Activated T-cell treated with anti-CD3 and anti-CD28 coated beads, Interleukin-2, amount 50 U/mL, for 72 hours (primary cell): ENCODE measurements around the gene UBC. TPM values are rescaled to one million over a fixed set of nuclear protein-coding genes. Genes with fewer than 3 reads are reported as not detected.
"Not testable (repeated sequence)": the region's sequence is repeated elsewhere in the genome, so short reads cannot be mapped to it uniquely, and the experiment has no call there.

Experiments
- ATAC-seq, 2 donors: fragments of 150-1000 bp; cut with Tn5 transposase; replicated peaks in 1 of 2; 2 replicates each; pipeline ENCODE4 v1.10.0; 2021; ENCODE audit warnings: moderate library complexity in 2 of 2, mild to moderate bottlenecking in 1 of 2
- DNase-seq, 2 donors: peaks; one replicate each; pipeline ENCODE4 v3.0.0; 2021 to 2022; ENCODE audit warnings: mixed read lengths in 1 of 2
- H3K27ac Mint-ChIP-seq: one replicate; pipeline ENCODE4 v1.8.0; 2022; ENCODE audit warnings: mild to moderate bottlenecking, moderate library complexity, mixed read lengths
- H3K27me3 Mint-ChIP-seq: one replicate; pipeline ENCODE4 v1.8.0; 2022; ENCODE audit warnings: low read depth, mixed read lengths
- H3K36me3 Mint-ChIP-seq, 2 donors: one replicate each; pipeline ENCODE4 v1.8.0; 2022; ENCODE audit warnings: mixed read lengths in 2 of 2, mild to moderate bottlenecking in 1 of 2; ENCODE audit not compliant: insufficient read depth in 2 of 2
- H3K4me1 Mint-ChIP-seq: one replicate; pipeline ENCODE4 v1.8.0; 2022; ENCODE audit warnings: low read depth, mixed read lengths
- H3K4me3 Mint-ChIP-seq, 2 donors: one replicate each; pipeline ENCODE4 v1.8.0; 2022; ENCODE audit warnings: mild to moderate bottlenecking in 2 of 2, mixed read lengths in 2 of 2, moderate library complexity in 2 of 2
- H3K9me3 Mint-ChIP-seq, 2 donors: one replicate each; pipeline ENCODE4 v1.8.0; 2022; ENCODE audit warnings: mixed read lengths in 2 of 2
- total RNA-seq, 2 donors: library from RNA; stranded (reverse); gene quantifications; one replicate each; pipeline ENCODE4 v1.2.3, GENCODE V29; 2022

The UBC gene
- total RNA-seq, 2 donors from 2014 or later = 1,002 to 1,182 TPM

GRCh38 chr12:124904306-124905098 lies 9.9 kb downstream of the UBC start:
- no peaks in the 10 kb centered on the region for H3K36me3 Mint-ChIP-seq
- H3K27me3 Mint-ChIP-seq = no peaks in the 10 kb centered on the region
- no peak overlapping the region for H3K27ac Mint-ChIP-seq
- H3K4me1 Mint-ChIP-seq = peaks cover 21% of the 10 kb centered on the region
- ATAC-seq = peak in 1 of 2 donors; percentile 16
- H3K9me3 Mint-ChIP-seq = no peaks in the 10 kb centered on the region
- no peak for DNase-seq
- H3K4me3 Mint-ChIP-seq = no peak overlapping the region

DNA sequence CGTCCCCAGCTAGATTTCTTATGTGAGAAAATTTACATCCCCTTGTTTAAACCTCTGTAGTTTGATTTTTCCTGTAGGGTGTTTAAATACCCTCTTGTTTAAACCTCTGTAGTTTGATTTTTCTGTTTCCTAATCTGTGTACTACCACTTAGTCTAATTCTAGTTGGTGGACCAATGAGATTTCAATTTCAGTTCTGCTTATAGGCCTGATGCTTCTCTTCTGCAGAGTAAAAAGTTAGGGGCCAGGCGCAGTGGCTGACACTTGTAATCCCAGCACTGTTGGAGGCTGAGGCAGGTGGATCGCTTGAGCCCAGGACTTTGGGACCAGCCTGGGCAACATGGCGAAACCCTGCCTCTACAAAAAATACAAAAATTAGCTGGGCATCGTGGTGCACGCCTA lies 11.5 kb downstream of the UBC start:
- Mint-ChIP-seq H3K36me3 (no peaks in the 10 kb centered on the region), H3K27ac (no peak overlapping the region), H3K27me3 (no peaks in the 10 kb centered on the region), H3K9me3 (no peaks in the 10 kb centered on the region), H3K4me3 (no peak overlapping the region), H3K4me1 (peaks cover 34% of the 10 kb centered on the region)
- ATAC-seq (no peak), DNase-seq (no peak)

DNA sequence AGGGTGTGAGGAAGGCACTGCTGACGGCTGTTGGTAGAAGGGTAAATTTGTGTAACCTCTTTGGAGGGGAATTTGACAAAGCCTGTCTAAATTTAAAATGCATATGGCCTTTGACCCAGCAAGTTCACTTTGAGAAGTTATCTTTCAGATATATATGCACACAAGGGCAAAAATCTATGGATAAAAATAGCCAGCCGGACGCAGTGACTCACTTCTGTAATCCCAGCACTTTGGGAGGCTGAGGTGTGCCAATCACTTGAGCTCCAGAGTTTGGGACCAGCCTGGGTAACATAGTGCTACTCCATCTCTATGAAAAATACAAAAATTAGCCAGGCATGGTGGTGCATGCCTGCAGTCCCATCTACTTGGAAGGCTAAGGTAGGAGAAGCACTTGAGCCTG lies 13.4 kb downstream of the UBC start:
- H3K4me3 Mint-ChIP-seq = no peak overlapping the region
- no peaks in the 10 kb centered on the region for H3K9me3 Mint-ChIP-seq
- H3K36me3 Mint-ChIP-seq = no peaks in the 10 kb centered on the region
- peaks cover 27% of the 10 kb centered on the region for H3K4me1 Mint-ChIP-seq
- H3K27me3 Mint-ChIP-seq = no peaks in the 10 kb centered on the region
- DNase-seq (no peak), ATAC-seq (no peak)
- no peak overlapping the region for H3K27ac Mint-ChIP-seq

DNA sequence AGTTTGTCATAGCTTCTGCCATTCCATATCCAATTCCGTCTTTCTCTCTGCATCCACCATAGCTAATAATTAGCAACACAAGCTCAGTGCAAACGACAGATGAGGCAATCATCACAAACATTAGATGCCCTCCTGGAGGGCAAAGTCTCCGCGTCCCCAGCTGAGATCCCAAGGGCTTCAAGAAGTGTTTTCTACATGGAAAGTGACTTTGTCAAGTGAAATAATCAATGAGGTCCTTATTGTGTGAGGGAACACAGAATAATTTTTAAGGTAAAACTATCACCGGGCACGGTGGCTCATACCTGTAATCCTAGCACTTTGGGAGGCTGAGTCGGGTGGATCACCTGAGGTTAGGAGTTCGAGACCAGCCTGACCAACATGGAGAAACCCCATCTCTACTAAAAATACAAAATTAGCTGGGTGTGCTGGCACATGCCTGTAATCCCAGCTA lies 14.1 kb downstream of the UBC start:
- not testable (repeated sequence) for H3K36me3 Mint-ChIP-seq, H3K9me3 Mint-ChIP-seq, H3K27me3 Mint-ChIP-seq, H3K4me3 Mint-ChIP-seq, H3K27ac Mint-ChIP-seq, ATAC-seq, DNase-seq
- peaks cover 22% of the 10 kb centered on the region for H3K4me1 Mint-ChIP-seq

GRCh38 chr12:124898923-124899294 lies 15.5 kb downstream of the UBC start:
- no peaks in the 10 kb centered on the region for H3K27me3 Mint-ChIP-seq
- DNase-seq = no peak
- H3K4me1 Mint-ChIP-seq = peaks cover 16% of the 10 kb centered on the region
- H3K4me3 Mint-ChIP-seq = peak overlapping the region; percentile 23 to 75
- no peaks in the 10 kb centered on the region for H3K9me3 Mint-ChIP-seq
- peak overlapping the region; percentile 4 for H3K27ac Mint-ChIP-seq
- ATAC-seq = no peak
- no peaks in the 10 kb centered on the region for H3K36me3 Mint-ChIP-seq

GRCh38 chr12:124898200-124898922 lies 16.1 kb downstream of the UBC start:
- Mint-ChIP-seq H3K9me3 (no peaks in the 10 kb centered on the region), H3K4me3 (peak overlapping the region; percentile 23 to 75), H3K36me3 (no peaks in the 10 kb centered on the region)

GRCh38 chr12:124896461-124896860 lies 18.0 kb downstream of the UBC start:
- no peak for DNase-seq
- Mint-ChIP-seq H3K9me3 (no peaks in the 10 kb centered on the region), H3K4me3 (no peak overlapping the region), H3K27me3 (no peaks in the 10 kb centered on the region), H3K4me1 (peaks cover 25% of the 10 kb centered on the region), H3K36me3 (no peaks in the 10 kb centered on the region), H3K27ac (no peak overlapping the region)
- ATAC-seq = no peak

More at GRCh38 chr12:124898200-124898922, 16.1 kb downstream of the UBC start:
- H3K27ac Mint-ChIP-seq = no peak overlapping the region
- peaks cover 22% of the 10 kb centered on the region for H3K4me1 Mint-ChIP-seq
- DNase-seq (peak; percentile 71 to 83), ATAC-seq (peak; percentile 81 to 86)
- H3K27me3 Mint-ChIP-seq = no peaks in the 10 kb centered on the region

- peak; percentile 36 to 77 for ATAC-seq
- peak overlapping the region; percentile 50 for H3K27ac Mint-ChIP-seq
- H3K4me3 Mint-ChIP-seq = no peak overlapping the region
- H3K36me3 Mint-ChIP-seq = no peaks in the 10 kb centered on the region
- H3K9me3 Mint-ChIP-seq = no peaks in the 10 kb centered on the region
- no peak for DNase-seq
- no peaks in the 10 kb centered on the region for H3K27me3 Mint-ChIP-seq
- H3K4me1 Mint-ChIP-seq = peaks cover 22% of the 10 kb centered on the region
Observed at GRCh38 chr12:124893792-124894516, 20.5 kb downstream of the UBC start.

GRCh38 chr12:124888260-124888659 lies 26.2 kb downstream of the UBC start:
- Mint-ChIP-seq H3K27ac (no peak overlapping the region), H3K9me3 (no peaks in the 10 kb centered on the region), H3K36me3 (no peaks in the 10 kb centered on the region), H3K27me3 (no peaks in the 10 kb centered on the region), H3K4me1 (peaks cover 2% of the 10 kb centered on the region), H3K4me3 (no peak overlapping the region)
- DNase-seq = no peak
- ATAC-seq = no peak

DNA sequence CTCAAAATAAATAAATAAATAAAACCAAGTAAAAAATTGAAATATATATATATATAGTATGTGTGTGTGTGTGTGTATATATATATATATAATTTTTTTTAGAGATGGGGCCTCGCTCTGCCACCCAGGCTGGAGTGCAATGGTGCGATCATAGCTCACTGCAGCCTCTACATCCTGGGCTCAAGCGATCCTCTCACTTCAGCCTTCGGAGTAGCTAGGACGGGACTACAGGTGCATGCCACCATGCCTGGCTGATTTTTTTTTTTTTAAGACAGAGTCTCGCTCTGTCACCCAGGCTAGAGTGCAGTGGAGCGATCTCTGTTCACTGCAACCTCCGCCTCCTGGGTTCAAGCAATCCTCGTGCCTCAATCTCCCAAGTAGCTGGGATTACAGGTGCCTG lies 26.7 kb downstream of the UBC start:
- not testable (repeated sequence) for DNase-seq, H3K4me1 Mint-ChIP-seq, H3K36me3 Mint-ChIP-seq, H3K4me3 Mint-ChIP-seq, ATAC-seq, H3K27me3 Mint-ChIP-seq, H3K9me3 Mint-ChIP-seq, H3K27ac Mint-ChIP-seq

GRCh38 chr12:124884587-124885438 lies 29.6 kb downstream of the UBC start:
- peaks cover 12% of the 10 kb centered on the region for H3K4me1 Mint-ChIP-seq
- DNase-seq (no peak), ATAC-seq (no peak)
- H3K9me3 Mint-ChIP-seq = no peaks in the 10 kb centered on the region
- H3K27me3 Mint-ChIP-seq = no peaks in the 10 kb centered on the region
- no peaks in the 10 kb centered on the region for H3K36me3 Mint-ChIP-seq
- H3K27ac Mint-ChIP-seq = no peak overlapping the region
- H3K4me3 Mint-ChIP-seq = no peak overlapping the region

DNA sequence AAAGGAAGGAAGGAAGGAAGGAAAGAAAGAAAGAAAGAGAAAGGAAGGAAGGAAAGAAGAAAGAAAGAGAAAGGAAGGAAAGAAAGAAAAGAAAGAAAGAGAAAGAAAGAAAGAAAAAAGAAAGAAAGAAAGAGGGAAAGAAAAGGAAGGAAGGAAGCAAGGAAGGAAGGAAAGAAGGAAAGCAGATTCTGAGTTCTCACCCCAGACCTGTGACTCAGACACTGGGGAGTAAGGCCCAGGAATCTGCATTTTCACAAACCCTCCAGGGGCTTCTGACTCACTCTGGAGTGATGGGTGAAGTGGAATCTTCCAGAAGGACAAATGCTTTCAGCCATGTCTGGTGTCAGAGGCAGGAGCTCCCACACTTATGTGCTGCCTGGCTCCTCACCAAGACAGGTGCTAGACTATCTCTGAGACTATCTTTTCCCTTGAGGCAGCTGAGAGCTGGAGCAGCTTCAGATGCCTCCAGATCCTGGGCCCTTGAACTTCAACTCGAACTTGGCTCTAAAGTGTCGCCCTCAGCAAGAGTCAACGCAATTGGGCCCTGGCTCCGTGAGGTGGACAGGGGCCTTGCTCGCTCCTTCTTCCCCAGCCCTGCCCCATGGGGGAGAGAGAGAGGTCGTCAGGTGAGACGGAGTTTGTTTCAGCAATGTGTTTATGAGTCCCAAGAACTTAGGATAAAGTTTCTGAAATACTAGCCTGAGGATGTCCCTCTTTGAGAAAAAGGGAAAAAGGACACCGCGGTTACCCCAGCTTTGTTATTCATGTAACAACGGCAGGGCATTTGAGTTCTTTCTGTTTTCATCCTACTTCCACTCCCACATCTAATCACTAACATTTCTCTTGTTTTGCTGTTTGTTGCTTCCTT lies 31.0 kb downstream of the UBC start:
- H3K27ac Mint-ChIP-seq = peak overlapping the region; percentile 36
- H3K9me3 Mint-ChIP-seq = no peaks in the 10 kb centered on the region
- H3K4me1 Mint-ChIP-seq = peaks cover 12% of the 10 kb centered on the region
- no peak for ATAC-seq
- H3K4me3 Mint-ChIP-seq = no peak overlapping the region
- H3K27me3 Mint-ChIP-seq = no peaks in the 10 kb centered on the region
- H3K36me3 Mint-ChIP-seq = no peaks in the 10 kb centered on the region
- no peak for DNase-seq
